Esophagus (tissue), 2 donors: ENCODE results near the gene LGSN. TPM values are rescaled to one million over a fixed set of nuclear protein-coding genes. Genes with fewer than 3 reads are reported as not detected.
"Not testable (repeated sequence)": the region's sequence is repeated elsewhere in the genome, so short reads cannot be mapped to it uniquely, and the experiment has no call there.

ENCODE experiments used
- H3K27ac ChIP-seq, 2 donors: one replicate each; pipeline ENCODE4 v1.5.1; 2013; ENCODE audit warnings: low read depth in 2 of 2, mild to moderate bottlenecking in 2 of 2, inconsistent platforms in 1 of 2, low read length in 1 of 2, moderate library complexity in 1 of 2
- H3K27me3 ChIP-seq, 2 donors: one replicate each; pipeline ENCODE4 v1.6.1; 2013; ENCODE audit warnings: low read length in 2 of 2, control low read depth in 1 of 2, mild to moderate bottlenecking in 1 of 2; ENCODE audit not compliant: insufficient read depth in 2 of 2, control insufficient read depth in 1 of 2
- H3K36me3 ChIP-seq, 2 donors: one replicate each; pipeline ENCODE4 v1.6.1; 2013; ENCODE audit warnings: low read length in 1 of 2; ENCODE audit not compliant: control insufficient read depth in 2 of 2, insufficient read depth in 2 of 2
- H3K4me1 ChIP-seq, 2 donors: one replicate each; pipeline ENCODE4 v1.6.1; 2013; ENCODE audit warnings: low read length in 1 of 2; ENCODE audit not compliant: control insufficient read depth in 2 of 2, insufficient read depth in 2 of 2
- H3K4me3 ChIP-seq, 2 donors: one replicate each; pipeline ENCODE4 v1.5.1; 2013; ENCODE audit warnings: low read length in 2 of 2, mild to moderate bottlenecking in 2 of 2, low read depth in 1 of 2, moderate library complexity in 1 of 2
- H3K9me3 ChIP-seq, 2 donors: one replicate each; pipeline ENCODE4 v1.6.1; 2013; ENCODE audit warnings: mild to moderate bottlenecking in 2 of 2, low read depth in 1 of 2, low read length in 1 of 2, moderate library complexity in 1 of 2; ENCODE audit not compliant: control insufficient read depth in 2 of 2, insufficient read depth in 1 of 2
- WGBS, 2 donors: extraction: QIAGEN DNeasy Blood & Tissue Kit; methylation state at CpG; one replicate each; pipeline ENCODE4 v1.1.7; 2013; 5-methylcytosine and 5-hydroxymethylcytosine counted together
- polyA plus RNA-seq, 2 donors: library from polyadenylated mRNA; stranded (reverse); fragments of 200-250 nt; gene quantifications; one replicate each; pipeline ENCODE4 v1.2.3, GENCODE V29; 2013
- donor health status: healthy with polysubstance abuse.
- donor health status: Bipolar disorder and iron deficiency.

The LGSN gene
- polyA plus RNA-seq, 2 donors = not detected

GRCh38 chr6:63227928-63228894 is 91.6 kb downstream of the LGSN start:
- WGBS, 2 donors = 88 to 91% methylated on average over 27 to 32 of the region's 32 CpGs
- not testable (repeated sequence) for H3K27me3 ChIP-seq, H3K36me3 ChIP-seq, H3K27ac ChIP-seq, H3K4me1 ChIP-seq, H3K9me3 ChIP-seq, H3K4me3 ChIP-seq

GRCh38 chr6:63225987-63226386 is 93.8 kb downstream of the LGSN start:
- not testable (repeated sequence) for H3K4me3 ChIP-seq, H3K27ac ChIP-seq, H3K4me1 ChIP-seq, H3K36me3 ChIP-seq, H3K27me3 ChIP-seq, H3K9me3 ChIP-seq
- 55 to 62% methylated on average over 4 of the region's 4 CpGs for WGBS, 2 donors

Other genes with a start within 250 kb of the LGSN start
- 1 to 10 TPM in 1 of 2 donors, under 1 TPM in 1; 0.04 to 1.5 TPM for gene FKBP1C, start 108.5 kb downstream of the LGSN start, polyA plus RNA-seq